ENCODE results near the gene BEAN1.

- no peak for TF ChIP-seq ZNF121 (CRISPR knock-in tag; IDR thresholded peaks at IDR 0.05)
- TF ChIP-seq IRF1 (CRISPR knock-in tag; IDR thresholded peaks at IDR 0.05) = no peak
- no peak for TF ChIP-seq CTCF (IDR thresholded peaks at IDR 0.05)
- TF ChIP-seq CBFB (CRISPR knock-in tag; IDR thresholded peaks at IDR 0.05; ENCODE audit: low read depth) = no peak
- no peak for TF ChIP-seq SOX15 (CRISPR knock-in tag; IDR thresholded peaks at IDR 0.05)
Observed at GRCh38 chr16:66385415-66385814, 41.7 kb upstream of the BEAN1 start.

All from WTC11 (cell line).